Fibroblast of lung (primary cell): ENCODE data around the gene TMPRSS4. TPM values are rescaled to one million over a fixed set of nuclear protein-coding genes. Genes with fewer than 3 reads are reported as not detected.

Experiments
- DNase-seq, 2 donors: peaks; one replicate each; pipeline versions ENCODE4 v3.0.0 to v3.0.0-alpha.2; 2010; ENCODE audit warnings: low read depth in 2 of 2
- H2AFZ ChIP-seq: 2 replicates; pipeline ENCODE4 v1.5.1; 2012; ENCODE audit warnings: low read length, control low read depth, inconsistent platforms
- H3K27ac ChIP-seq: 2 replicates; pipeline ENCODE4 v1.5.1; 2011; ENCODE audit warnings: low read length, control low read depth; ENCODE audit not compliant: insufficient read depth
- H3K27me3 ChIP-seq: 2 replicates; pipeline ENCODE4 v1.5.1; 2011; ENCODE audit warnings: mild to moderate bottlenecking, low read length; ENCODE audit not compliant: control insufficient read depth, insufficient read depth
- H3K36me3 ChIP-seq: 2 replicates; pipeline ENCODE4 v1.5.1; 2011; ENCODE audit warnings: low read length; ENCODE audit not compliant: control insufficient read depth, insufficient read depth
- H3K4me1 ChIP-seq: 2 replicates; pipeline ENCODE4 v1.5.1; 2011; ENCODE audit warnings: low read length; ENCODE audit not compliant: control insufficient read depth, insufficient read depth; ENCODE audit errors: extremely low read depth
- H3K4me2 ChIP-seq: 2 replicates; pipeline ENCODE4 v1.5.1; 2011; ENCODE audit warnings: low read length, control low read depth; ENCODE audit not compliant: insufficient read depth; ENCODE audit errors: extremely low read depth
- H3K4me3 ChIP-seq, 4 experiments: fragments of 200-600 bp in 1 of 4; sonication (generic) in 1 of 4; replicated peaks in 1 of 4; 2 replicates each; pipeline ENCODE4 v1.5.1; 2011 to 2016; ENCODE audit warnings: low read length in 4 of 4, low read depth in 3 of 4, mild to moderate bottlenecking in 3 of 4, control low read depth in 2 of 4, inconsistent platforms in 1 of 4, mixed read lengths in 1 of 4; ENCODE audit not compliant: insufficient read depth in 1 of 4; ENCODE audit errors: control extremely low read depth in 1 of 4
- H3K79me2 ChIP-seq: 2 replicates; pipeline ENCODE4 v1.5.1; 2012; ENCODE audit warnings: mild to moderate bottlenecking, low read length, inconsistent platforms; ENCODE audit not compliant: control insufficient read depth, insufficient read depth
- H3K9ac ChIP-seq: 2 replicates; pipeline ENCODE4 v1.5.1; 2011; ENCODE audit warnings: mild to moderate bottlenecking, low read length, control low read depth; ENCODE audit not compliant: insufficient read depth
- H3K9me3 ChIP-seq: 2 replicates; pipeline ENCODE4 v1.5.1; 2012; ENCODE audit warnings: low read depth, low read length; ENCODE audit not compliant: control insufficient read depth, insufficient read depth
- H4K20me1 ChIP-seq: 2 replicates; pipeline ENCODE4 v1.5.1; 2011; ENCODE audit warnings: low read length; ENCODE audit not compliant: control insufficient read depth, insufficient read depth; ENCODE audit errors: extremely low read depth
- EZH2 ChIP-seq: IDR thresholded peaks from 2 replicates; pipeline ENCODE4 v1.5.1; 2012; ENCODE audit warnings: low read length, control low read depth, mild to moderate bottlenecking; ENCODE audit errors: missing control alignments
- polyA plus RNA-seq, 2 donors: library from polyadenylated mRNA; depleted of rRNA in 1 of 2; stranded (reverse) in 1 of 2; unstranded in 1 of 2; fragments of >200 nt; gene quantifications; 2 replicates each; pipeline ENCODE4 v1.2.1, GENCODE V29; 2011 to 2012; ENCODE audit warnings: missing spikeins in 1 of 2
- total RNA-seq: library from RNA; depleted of rRNA; stranded (reverse); fragments of >200 nt; gene quantifications from 2 replicates; pipeline ENCODE4 v1.2.1, GENCODE V29; 2014
- TF ChIP-seq, protein P1 (sequence below), 2 donors: IDR thresholded peaks in 1 of 2; conservative IDR thresholded peaks in 1 of 2; 1 replicate in 1 of 2; 2 replicates in 1 of 2; pipeline ENCODE4 v1.5.1; 2011 to 2012; ENCODE audit warnings: low read length in 2 of 2, control low read depth in 1 of 2, inconsistent platforms in 1 of 2, low read depth in 1 of 2, mild to moderate bottlenecking in 1 of 2

Gene TMPRSS4
- total and polyA plus RNA-seq, 2 donors (not counting 1 experiment from before 2014, with no cell fraction given) = not detected

DNA sequence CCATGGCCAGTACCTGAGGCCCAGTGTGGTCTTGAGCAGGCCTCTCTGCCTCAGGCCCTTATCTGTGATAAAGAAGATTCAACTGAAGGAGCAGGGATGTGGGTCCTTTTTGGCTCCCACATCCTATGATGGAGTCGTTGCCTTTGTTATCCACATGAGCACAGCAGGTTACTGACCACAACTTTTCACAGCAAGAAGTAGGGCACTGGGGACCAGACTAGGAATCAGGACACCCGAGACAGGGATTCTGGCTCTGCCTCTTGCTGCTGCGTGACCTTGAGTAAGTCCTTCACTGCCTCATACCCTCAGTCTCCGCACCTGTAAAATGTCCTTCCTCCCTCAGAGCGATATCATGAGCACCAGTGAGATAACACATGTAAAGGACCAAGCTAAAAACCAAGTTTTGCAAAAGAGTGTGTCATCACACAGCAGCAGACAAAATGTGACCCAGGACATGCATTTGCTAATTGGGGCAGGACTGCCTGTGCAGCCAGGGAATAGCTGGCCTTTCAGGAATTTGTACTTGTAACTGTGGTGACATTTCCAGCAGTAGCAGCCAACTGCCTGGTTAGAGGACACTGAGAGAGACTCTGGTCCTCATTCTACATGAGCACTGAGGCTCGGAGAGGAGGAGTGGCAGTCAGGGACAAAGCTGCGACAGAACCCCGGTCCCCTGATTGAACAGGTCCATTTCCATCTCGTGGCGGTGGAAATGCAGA is 23.1 kb downstream of the TMPRSS4 start:
- Histone ChIP-seq H2AFZ (no peak overlapping the region), H3K4me3 (no peak overlapping the region), H3K27ac (no peak overlapping the region), H3K9me3 (no peaks in the 10 kb centered on the region), H3K27me3 (no peaks in the 10 kb centered on the region), H3K9ac (no peak overlapping the region), H3K4me2 (no peak overlapping the region), H4K20me1 (no peaks in the 10 kb centered on the region), H3K79me2 (no peaks in the 10 kb centered on the region), H3K36me3 (no peaks in the 10 kb centered on the region), H3K4me1 (no peaks in the 10 kb centered on the region)
- no peak for DNase-seq
- TF ChIP-seq, protein P1, sequence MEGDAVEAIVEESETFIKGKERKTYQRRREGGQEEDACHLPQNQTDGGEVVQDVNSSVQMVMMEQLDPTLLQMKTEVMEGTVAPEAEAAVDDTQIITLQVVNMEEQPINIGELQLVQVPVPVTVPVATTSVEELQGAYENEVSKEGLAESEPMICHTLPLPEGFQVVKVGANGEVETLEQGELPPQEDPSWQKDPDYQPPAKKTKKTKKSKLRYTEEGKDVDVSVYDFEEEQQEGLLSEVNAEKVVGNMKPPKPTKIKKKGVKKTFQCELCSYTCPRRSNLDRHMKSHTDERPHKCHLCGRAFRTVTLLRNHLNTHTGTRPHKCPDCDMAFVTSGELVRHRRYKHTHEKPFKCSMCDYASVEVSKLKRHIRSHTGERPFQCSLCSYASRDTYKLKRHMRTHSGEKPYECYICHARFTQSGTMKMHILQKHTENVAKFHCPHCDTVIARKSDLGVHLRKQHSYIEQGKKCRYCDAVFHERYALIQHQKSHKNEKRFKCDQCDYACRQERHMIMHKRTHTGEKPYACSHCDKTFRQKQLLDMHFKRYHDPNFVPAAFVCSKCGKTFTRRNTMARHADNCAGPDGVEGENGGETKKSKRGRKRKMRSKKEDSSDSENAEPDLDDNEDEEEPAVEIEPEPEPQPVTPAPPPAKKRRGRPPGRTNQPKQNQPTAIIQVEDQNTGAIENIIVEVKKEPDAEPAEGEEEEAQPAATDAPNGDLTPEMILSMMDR (conservative IDR thresholded peaks at IDR 0.05 in 1 of 2, IDR thresholded peaks at IDR 0.05 in 1 of 2; ENCODE audit: low read depth in 1 of 2, low read length in 2 of 2) = no peak
- no peak for TF ChIP-seq EZH2

DNA sequence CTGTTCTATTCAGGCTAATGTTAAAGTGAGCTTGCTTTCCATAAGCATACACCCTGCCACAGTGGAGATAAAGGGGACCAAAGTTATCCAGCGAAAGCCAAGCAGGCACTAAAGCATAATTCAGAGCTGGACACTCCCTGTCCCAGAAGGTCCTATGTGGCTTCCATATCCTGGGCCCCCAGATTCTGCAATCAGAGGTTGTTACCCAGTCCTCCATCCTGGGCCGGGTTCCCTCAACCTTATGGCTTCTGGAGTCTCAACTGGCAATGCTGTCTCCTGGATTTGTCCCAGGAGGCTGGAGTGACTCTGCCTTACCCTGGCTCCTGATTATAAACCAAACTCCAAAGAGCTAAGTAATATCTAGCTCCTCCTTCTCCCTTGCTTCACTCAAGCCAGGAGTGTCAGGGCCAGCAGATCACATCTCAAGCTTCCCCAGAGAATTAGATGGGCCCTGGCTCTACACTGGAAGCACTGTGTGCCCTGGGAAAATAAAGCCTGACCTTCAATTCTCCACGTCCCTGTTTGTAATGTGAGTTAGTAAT is 23.9 kb downstream of the TMPRSS4 start:
- H4K20me1 ChIP-seq = no peaks in the 10 kb centered on the region
- H3K27ac ChIP-seq = no peak overlapping the region
- H3K36me3 ChIP-seq = no peaks in the 10 kb centered on the region
- TF ChIP-seq, protein P1 (conservative IDR thresholded peaks at IDR 0.05 in 1 of 2, IDR thresholded peaks at IDR 0.05 in 1 of 2; ENCODE audit: low read depth in 1 of 2, low read length in 2 of 2) = no peak
- no peak for TF ChIP-seq EZH2
- H3K9me3 ChIP-seq = no peaks in the 10 kb centered on the region
- no peaks in the 10 kb centered on the region for H3K4me1 ChIP-seq
- no peak overlapping the region for H3K4me2 ChIP-seq
- no peak for DNase-seq
- H3K4me3 ChIP-seq = no peak overlapping the region
- no peak overlapping the region for H2AFZ ChIP-seq
- H3K79me2 ChIP-seq = no peaks in the 10 kb centered on the region
- no peak overlapping the region for H3K9ac ChIP-seq
- H3K27me3 ChIP-seq = no peaks in the 10 kb centered on the region

DNA sequence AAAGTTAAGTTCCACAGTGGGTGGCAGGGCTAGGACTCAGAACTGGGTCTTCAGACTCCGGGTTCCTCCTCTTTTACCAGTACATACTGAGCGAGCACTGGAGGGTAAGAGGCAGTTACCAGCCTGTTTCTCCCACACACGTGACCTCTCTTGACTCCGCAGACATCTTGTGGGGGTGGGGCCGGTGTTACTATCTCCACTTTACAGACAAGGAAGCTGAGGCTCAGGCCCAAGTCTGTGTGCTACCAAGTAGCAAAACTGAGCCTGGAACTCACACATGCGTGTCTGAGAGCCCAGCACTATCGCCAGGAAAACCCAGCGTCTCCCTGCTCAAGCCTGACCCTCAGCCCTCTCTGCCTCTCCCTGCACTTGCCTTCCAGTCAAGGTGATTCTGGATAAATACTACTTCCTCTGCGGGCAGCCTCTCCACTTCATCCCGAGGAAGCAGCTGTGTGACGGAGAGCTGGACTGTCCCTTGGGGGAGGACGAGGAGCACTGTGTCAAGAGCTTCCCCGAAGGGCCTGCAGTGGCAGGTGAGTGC is 25.9 kb downstream of the TMPRSS4 start:
- Histone ChIP-seq H3K36me3 (no peaks in the 10 kb centered on the region), H3K9ac (no peak overlapping the region), H2AFZ (no peak overlapping the region), H3K27me3 (no peaks in the 10 kb centered on the region), H3K27ac (no peak overlapping the region), H3K4me2 (no peak overlapping the region), H3K9me3 (no peaks in the 10 kb centered on the region), H3K4me3 (no peak overlapping the region), H3K4me1 (no peaks in the 10 kb centered on the region), H4K20me1 (no peaks in the 10 kb centered on the region), H3K79me2 (no peaks in the 10 kb centered on the region)
- no peak for TF ChIP-seq EZH2
- TF ChIP-seq, protein P1 (conservative IDR thresholded peaks at IDR 0.05 in 1 of 2, IDR thresholded peaks at IDR 0.05 in 1 of 2; ENCODE audit: low read depth in 1 of 2, low read length in 2 of 2) = no peak
- DNase-seq = no peak
